Epithelial cell of proximal tubule (primary cell): ENCODE results near the gene PAQR5. TPM values are rescaled to one million over a fixed set of nuclear protein-coding genes. Genes with fewer than 3 reads are reported as not detected.

Experiments used
- DNase-seq: peaks from one replicate; pipeline ENCODE4 v3.0.0-alpha.2; 2011; ENCODE audit warnings: low read depth
- H3K4me3 ChIP-seq: 2 replicates; pipeline ENCODE4 v1.5.1; 2011; ENCODE audit warnings: low read depth, mild to moderate bottlenecking, low read length
- CTCF ChIP-seq: conservative IDR thresholded peaks from 2 replicates; pipeline ENCODE4 v1.5.1; 2012; ENCODE audit warnings: low read depth, mild to moderate bottlenecking, low read length
- total RNA-seq: library from RNA; depleted of rRNA; stranded (reverse); fragments of >200 nt; gene quantifications from 2 replicates; pipeline ENCODE4 v1.2.3, GENCODE V29; 2015

The PAQR5 gene
- total RNA-seq, 1 donor from 2014 or later = 9.5 TPM

- DNase-seq = no peak
- TF ChIP-seq CTCF = no peak
These were observed 18.7 kb downstream of the PAQR5 start for GRCh38 chr15:69317392-69317841.

GRCh38 chr15:69318033-69318432 is 19.3 kb downstream of the PAQR5 start:
- no peak for DNase-seq
- no peak overlapping the region for H3K4me3 ChIP-seq
- no peak for TF ChIP-seq CTCF

More at GRCh38 chr15:69317392-69317841, 18.7 kb downstream of the PAQR5 start:
- H3K4me3 ChIP-seq = no peak overlapping the region

GRCh38 chr15:69319384-69320375 is 21.0 kb downstream of the PAQR5 start:
- no peak for DNase-seq
- H3K4me3 ChIP-seq = no peak overlapping the region
- TF ChIP-seq CTCF = no peak

GRCh38 chr15:69320977-69321554 is 22.4 kb downstream of the PAQR5 start:
- no peak for TF ChIP-seq CTCF
- H3K4me3 ChIP-seq = no peak overlapping the region
- DNase-seq = no peak

- H3K4me3 ChIP-seq = no peak overlapping the region
- TF ChIP-seq CTCF = no peak
- DNase-seq = no peak
These were observed 25.2 kb downstream of the PAQR5 start for GRCh38 chr15:69323893-69324430.

- no peak overlapping the region for H3K4me3 ChIP-seq
- no peak for TF ChIP-seq CTCF
- DNase-seq = no peak
These were observed 25.9 kb downstream of the PAQR5 start for GRCh38 chr15:69324565-69324964.
